Measurements from ENCODE around the gene PHF19. TPM values are rescaled to one million over a fixed set of nuclear protein-coding genes. Genes with fewer than 3 reads are reported as not detected.

PHF19 gene
- total RNA-seq, 2 experiments from 2014 or later = 210 to 216 TPM

GRCh38 chr9:120875195-120875565 is 1.8 kb downstream of the PHF19 start:
- H3K4me1 Mint-ChIP-seq (ENCODE audit: low read depth) = peaks cover 74% of the 10 kb centered on the region
- no peak for TF ChIP-seq CTCF (IDR thresholded peaks at IDR 0.05)
- H3K36me3 Mint-ChIP-seq (ENCODE audit: low read depth) = peaks cover 69% of the 10 kb centered on the region
- DNase-seq (no peak), ATAC-seq (no peak)
- CTCF ChIA-PET = no interaction called here
- no peaks in the 10 kb centered on the region for H3K27me3 Mint-ChIP-seq
- POLR2A ChIA-PET = interaction anchor here (1.1 to 67.1 kb wide), 4 partner anchors 15 to 37 kb away, joined by 4 to 2439 read pairs (median 10); partner anchors contain the start of gene TRAF1
- no peaks in the 10 kb centered on the region for H3K9me3 Mint-ChIP-seq
- peak overlapping the region; percentile 92 for H3K27ac Mint-ChIP-seq
- intact Hi-C loops (cut with micrococcal nuclease) = loop anchor here (5.0 kb wide), 2 partner anchors 52 to 118 kb away; partner anchors contain the start of gene TRAF1
- H3K4me3 Mint-ChIP-seq = peak overlapping the region; percentile 91

- ChIA-PET POLR2A (interaction anchor here (1.1 to 67.1 kb wide), 6 partner anchors 14 to 38 kb away, joined by 3 to 2439 read pairs (median 5); partner anchors contain the start of gene TRAF1), CTCF (interaction anchor here (0.9 to 1.5 kb wide), 3 partner anchors 16 to 82 kb away, joined by 3 to 7 read pairs (median 3); partner anchors contain the start of gene FBXW2)
- Mint-ChIP-seq H3K4me3 (peak overlapping the region; percentile 91), H3K36me3 (ENCODE audit: low read depth) (peaks cover 75% of the 10 kb centered on the region), H3K9me3 (no peaks in the 10 kb centered on the region), H3K4me1 (ENCODE audit: low read depth) (peaks cover 76% of the 10 kb centered on the region), H3K27me3 (no peaks in the 10 kb centered on the region), H3K27ac (peak overlapping the region; percentile 92)
- TF ChIP-seq CTCF (IDR thresholded peaks at IDR 0.05) = no peak
- intact Hi-C loops (cut with micrococcal nuclease) = loop anchor here (5.0 kb wide), 2 partner anchors 53 to 117 kb away; partner anchors contain the start of gene TRAF1
- DNase-seq (no peak), ATAC-seq (no peak)
These were observed 2.5 kb downstream of the PHF19 start for GRCh38 chr9:120874226-120875194.

- H3K4me1 Mint-ChIP-seq (ENCODE audit: low read depth) = peaks cover 70% of the 10 kb centered on the region
- intact Hi-C loops (cut with micrococcal nuclease) = no loop called here
- POLR2A ChIA-PET = interaction anchor here (0.8 to 67.1 kb wide), 7 partner anchors 16 to 81 kb away, joined by 3 to 2439 read pairs (median 5); partner anchors contain the start of genes FBXW2, PSMD5 and TRAF1
- no peak for TF ChIP-seq CTCF (IDR thresholded peaks at IDR 0.05)
- H3K27me3 Mint-ChIP-seq = no peaks in the 10 kb centered on the region
- peak overlapping the region; percentile 92 for H3K27ac Mint-ChIP-seq
- ATAC-seq (no peak), DNase-seq (no peak)
- peaks cover 75% of the 10 kb centered on the region for H3K36me3 Mint-ChIP-seq (ENCODE audit: low read depth)
- CTCF ChIA-PET = interaction anchor here (1.0 to 1.8 kb wide), 5 partner anchors 17 to 62 kb away, joined by 3 to 7 read pairs (median 5); no protein-coding TSS in a partner anchor
- H3K4me3 Mint-ChIP-seq = peak overlapping the region; percentile 91
- no peaks in the 10 kb centered on the region for H3K9me3 Mint-ChIP-seq
These were observed 3.5 kb downstream of the PHF19 start for GRCh38 chr9:120873512-120873911.

GRCh38 chr9:120872791-120873502 is 4.0 kb downstream of the PHF19 start:
- TF ChIP-seq CTCF (IDR thresholded peaks at IDR 0.05) = no peak
- CTCF ChIA-PET = interaction anchor here (0.6 to 1.8 kb wide), 5 partner anchors 14 to 63 kb away, joined by 3 to 7 read pairs (median 5); no protein-coding TSS in a partner anchor
- intact Hi-C loops (cut with micrococcal nuclease) = no loop called here
- no peaks in the 10 kb centered on the region for H3K27me3 Mint-ChIP-seq
- POLR2A ChIA-PET = interaction anchor here (0.8 to 67.1 kb wide), 7 partner anchors 15 to 80 kb away, joined by 3 to 2439 read pairs (median 5); partner anchors contain the start of genes FBXW2, PSMD5 and TRAF1
- DNase-seq = no peak
- peak overlapping the region; percentile 92 for H3K27ac Mint-ChIP-seq
- H3K9me3 Mint-ChIP-seq = no peaks in the 10 kb centered on the region
- H3K36me3 Mint-ChIP-seq (ENCODE audit: low read depth) = peaks cover 78% of the 10 kb centered on the region
- H3K4me1 Mint-ChIP-seq (ENCODE audit: low read depth) = peaks cover 70% of the 10 kb centered on the region
- no peak for ATAC-seq
- no peak overlapping the region for H3K4me3 Mint-ChIP-seq

Measured in activated CD8-positive, alpha-beta T cell treated with anti-CD3 and anti-CD28 coated beads for 36 hours (primary cell).